Esophagus squamous epithelium (tissue), 4 donors: ENCODE results near the gene LRRK2.

Experiments used
- CTCF ChIP-seq, 6 experiments: fragments of 450-650 bp in 4 of 6; fragments of 200-600 bp in 2 of 6; sonication (generic) in 2 of 6; IDR thresholded peaks; one replicate each; pipeline ENCODE4 v1.5.1; 2016 to 2019; ENCODE audit warnings: antibody characterized with exemption in 6 of 6, mild to moderate bottlenecking in 4 of 6, moderate library complexity in 4 of 6
- POLR2A ChIP-seq, 4 donors: fragments of 450-650 bp; IDR thresholded peaks; one replicate each; pipeline ENCODE4 v1.6.1; 2017; ENCODE audit warnings: antibody characterized with exemption in 4 of 4, mild to moderate bottlenecking in 4 of 4, moderate library complexity in 3 of 4

DNA sequence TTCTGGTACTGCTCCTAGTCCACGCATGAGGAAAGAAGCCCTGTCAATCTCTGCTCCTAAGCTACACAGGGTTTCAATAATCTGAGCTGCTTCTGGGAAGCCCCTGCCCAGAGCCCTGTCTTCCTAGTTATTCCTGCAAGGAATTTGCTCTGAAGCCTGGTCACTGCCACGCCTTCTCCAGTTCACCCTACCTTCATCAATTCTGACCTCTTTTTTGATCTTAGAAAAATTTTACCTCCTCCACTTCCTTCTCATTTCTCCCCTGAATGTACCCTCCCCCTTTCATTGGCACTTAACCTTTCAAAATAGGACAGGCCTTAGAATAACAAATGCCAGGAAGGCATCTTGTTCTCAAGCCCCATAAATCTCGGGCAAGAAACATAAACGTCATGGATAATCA is 14.9 kb upstream of the LRRK2 start:
- TF ChIP-seq CTCF (IDR thresholded peaks at IDR 0.05) = no peak
- TF ChIP-seq POLR2A (IDR thresholded peaks at IDR 0.05) = no peak
